ENCODE results near the gene PXDN.
"Not testable (repeated sequence)": the region's sequence is repeated elsewhere in the genome, so short reads cannot be mapped to it uniquely, and the experiment has no call there.

PXDN gene

DNA sequence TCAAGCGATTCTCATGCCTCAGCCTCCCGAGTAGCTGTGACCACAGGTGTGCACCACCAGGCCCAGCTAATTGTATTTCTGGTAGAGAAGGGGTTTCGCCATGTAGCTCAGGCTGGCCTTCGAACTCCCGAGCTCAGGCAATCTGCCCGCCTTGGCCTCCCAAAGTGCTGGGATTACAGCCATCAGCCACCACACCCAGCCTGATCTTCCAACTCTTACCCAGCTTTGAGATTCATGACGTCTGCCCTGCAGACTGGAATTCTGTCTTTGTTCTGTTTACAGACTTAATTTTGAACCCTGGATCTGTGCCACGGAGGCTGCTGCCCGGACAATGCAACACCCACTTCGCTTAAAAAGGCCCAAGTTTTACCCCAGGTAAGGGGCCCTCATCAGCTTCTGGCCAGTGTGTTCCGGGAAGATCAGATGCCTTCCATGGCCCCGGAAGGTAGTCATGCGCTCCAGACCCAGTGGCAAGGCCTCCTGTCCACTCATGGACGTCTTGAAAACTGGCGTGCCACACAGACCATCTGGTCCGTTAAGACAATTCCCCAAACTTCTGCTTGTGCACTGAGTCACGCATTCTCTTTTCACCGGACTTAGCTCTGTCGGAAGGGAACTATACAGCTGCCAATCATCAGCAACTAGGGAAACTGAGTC is 5.5 kb downstream of the PXDN start:
- H4K8ac ChIP-seq (ENCODE audit: low read depth, low read length) = no peak overlapping the region
- no peak overlapping the region for H3K4me3 ChIP-seq (ENCODE audit: low read length)
- H3K27ac ChIP-seq (ENCODE audit: low read depth, low read length) = no peak overlapping the region
- H3K23ac ChIP-seq (ENCODE audit: low read length) = no peak overlapping the region
- WGBS (ENCODE audit: extremely low coverage, insufficient coverage, low lambda C conversion rate) = no CpG with 5 or more reads among the region's 19 CpGs
- no peak for DNase-seq
- H3K27me3 ChIP-seq (ENCODE audit: insufficient read depth, low read length, poor library complexity) = no peaks in the 10 kb centered on the region
- no peak overlapping the region for H4K5ac ChIP-seq (ENCODE audit: low read length)
- H3K79me1 ChIP-seq (ENCODE audit: low read length) = peaks cover 31% of the 10 kb centered on the region
- no peak overlapping the region for H3K9ac ChIP-seq (ENCODE audit: low read length)
- peaks cover 9% of the 10 kb centered on the region for H3K4me1 ChIP-seq (ENCODE audit: control insufficient read depth, low read depth, low read length)
- H3K79me2 ChIP-seq (ENCODE audit: control insufficient read depth, insufficient read depth, low read length) = peaks cover 57% of the 10 kb centered on the region
- no peak overlapping the region for H2BK5ac ChIP-seq (ENCODE audit: low read length)
- no peak overlapping the region for H2AK5ac ChIP-seq (ENCODE audit: low read length)
- no peak overlapping the region for H3K18ac ChIP-seq (ENCODE audit: low read length)
- no peak overlapping the region for H2BK15ac ChIP-seq (replicated peaks; ENCODE audit: low read depth)
- no peak overlapping the region for H3K4me2 ChIP-seq (ENCODE audit: low read length)
- no peak overlapping the region for H2BK120ac ChIP-seq (ENCODE audit: low read depth, low read length)
- H3K36me3 ChIP-seq (ENCODE audit: control insufficient read depth, insufficient read depth, low read length) = no peaks in the 10 kb centered on the region
- no peak overlapping the region for H3K56ac ChIP-seq (ENCODE audit: low read length)
- no peak overlapping the region for H3K4ac ChIP-seq (ENCODE audit: low read depth, low read length)

DNA sequence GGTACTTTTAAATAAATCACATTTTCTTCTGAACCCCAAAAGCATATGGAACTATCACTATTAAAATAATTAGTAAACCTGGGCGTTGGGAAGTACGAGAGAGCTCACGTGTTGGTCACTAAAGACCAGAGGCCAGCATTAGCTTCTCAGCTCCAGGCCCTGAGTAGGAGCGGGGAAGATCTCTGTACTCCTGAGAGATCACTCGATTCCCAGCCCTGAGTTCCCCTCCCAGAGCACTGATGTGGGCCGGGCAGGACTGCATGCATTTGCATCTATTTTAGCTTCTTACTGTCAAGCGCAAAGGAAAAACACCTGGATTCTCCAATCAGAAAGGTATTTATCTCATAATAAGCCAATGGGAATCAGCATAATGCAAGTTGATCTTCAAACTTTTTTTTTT is 6.2 kb downstream of the PXDN start:
- no peaks in the 10 kb centered on the region for H3K36me3 ChIP-seq (ENCODE audit: control insufficient read depth, insufficient read depth, low read length)
- no peak overlapping the region for H3K27ac ChIP-seq (ENCODE audit: low read depth, low read length)
- no peak overlapping the region for H3K23ac ChIP-seq (ENCODE audit: low read length)
- no peak overlapping the region for H3K9ac ChIP-seq (ENCODE audit: low read length)
- H4K8ac ChIP-seq (ENCODE audit: low read depth, low read length) = no peak overlapping the region
- no peak overlapping the region for H2BK15ac ChIP-seq (replicated peaks; ENCODE audit: low read depth)
- no peak for DNase-seq
- no peak overlapping the region for H2BK5ac ChIP-seq (ENCODE audit: low read length)
- peaks cover 32% of the 10 kb centered on the region for H3K79me1 ChIP-seq (ENCODE audit: low read length)
- no peak overlapping the region for H2AK5ac ChIP-seq (ENCODE audit: low read length)
- WGBS (ENCODE audit: extremely low coverage, insufficient coverage, low lambda C conversion rate) = no CpG with 5 or more reads among the region's 7 CpGs
- H3K4me1 ChIP-seq (ENCODE audit: control insufficient read depth, low read depth, low read length) = peaks cover 9% of the 10 kb centered on the region
- no peak overlapping the region for H2BK120ac ChIP-seq (ENCODE audit: low read depth, low read length)
- no peaks in the 10 kb centered on the region for H3K27me3 ChIP-seq (ENCODE audit: insufficient read depth, low read length, poor library complexity)
- H3K4ac ChIP-seq (ENCODE audit: low read depth, low read length) = no peak overlapping the region
- H3K79me2 ChIP-seq (ENCODE audit: control insufficient read depth, insufficient read depth, low read length) = peaks cover 57% of the 10 kb centered on the region
- no peak overlapping the region for H4K5ac ChIP-seq (ENCODE audit: low read length)
- no peak overlapping the region for H3K18ac ChIP-seq (ENCODE audit: low read length)
- H3K56ac ChIP-seq (ENCODE audit: low read length) = no peak overlapping the region
- no peak overlapping the region for H3K4me2 ChIP-seq (ENCODE audit: low read length)
- H3K4me3 ChIP-seq (ENCODE audit: low read length) = no peak overlapping the region

DNA sequence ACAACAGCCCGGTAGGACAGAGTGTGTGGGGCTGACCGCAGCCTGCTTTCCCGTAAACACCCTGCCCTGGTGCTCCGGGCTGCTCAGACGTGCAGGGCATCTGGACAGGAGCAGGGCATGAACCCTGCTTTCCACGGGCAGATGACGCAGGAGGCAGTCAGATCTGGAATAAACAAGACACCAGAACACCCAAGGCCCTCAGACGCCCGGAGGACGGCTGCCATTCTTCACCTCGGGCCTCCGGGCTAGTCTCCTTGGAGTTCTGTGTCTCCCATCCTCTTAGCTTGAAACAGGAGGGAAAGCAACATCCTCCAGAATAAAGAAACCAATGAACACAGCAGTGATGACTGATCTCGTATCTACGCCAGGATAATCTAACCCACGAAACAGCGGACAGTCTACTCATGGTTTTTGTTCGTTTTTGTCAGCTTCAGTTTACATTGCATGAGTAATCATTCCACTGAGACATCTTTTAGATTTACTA is 7.3 kb downstream of the PXDN start:
- no peak overlapping the region for H3K18ac ChIP-seq (ENCODE audit: low read length)
- no peak overlapping the region for H2BK5ac ChIP-seq (ENCODE audit: low read length)
- H4K5ac ChIP-seq (ENCODE audit: low read length) = no peak overlapping the region
- DNase-seq = no peak
- peaks cover 56% of the 10 kb centered on the region for H3K79me2 ChIP-seq (ENCODE audit: control insufficient read depth, insufficient read depth, low read length)
- H4K8ac ChIP-seq (ENCODE audit: low read depth, low read length) = no peak overlapping the region
- peaks cover 6% of the 10 kb centered on the region for H3K4me1 ChIP-seq (ENCODE audit: control insufficient read depth, low read depth, low read length)
- H2BK120ac ChIP-seq (ENCODE audit: low read depth, low read length) = no peak overlapping the region
- no peaks in the 10 kb centered on the region for H3K27me3 ChIP-seq (ENCODE audit: insufficient read depth, low read length, poor library complexity)
- H2AK5ac ChIP-seq (ENCODE audit: low read length) = no peak overlapping the region
- H3K23ac ChIP-seq (ENCODE audit: low read length) = no peak overlapping the region
- no peak overlapping the region for H3K56ac ChIP-seq (ENCODE audit: low read length)
- no CpG with 5 or more reads among the region's 17 CpGs for WGBS (ENCODE audit: extremely low coverage, insufficient coverage, low lambda C conversion rate)
- no peak overlapping the region for H2BK15ac ChIP-seq (replicated peaks; ENCODE audit: low read depth)
- no peak overlapping the region for H3K4ac ChIP-seq (ENCODE audit: low read depth, low read length)
- H3K4me3 ChIP-seq (ENCODE audit: low read length) = no peak overlapping the region
- no peak overlapping the region for H3K4me2 ChIP-seq (ENCODE audit: low read length)
- no peaks in the 10 kb centered on the region for H3K36me3 ChIP-seq (ENCODE audit: control insufficient read depth, insufficient read depth, low read length)
- no peak overlapping the region for H3K9ac ChIP-seq (ENCODE audit: low read length)
- H3K79me1 ChIP-seq (ENCODE audit: low read length) = peaks cover 36% of the 10 kb centered on the region
- H3K27ac ChIP-seq (ENCODE audit: low read depth, low read length) = no peak overlapping the region

DNA sequence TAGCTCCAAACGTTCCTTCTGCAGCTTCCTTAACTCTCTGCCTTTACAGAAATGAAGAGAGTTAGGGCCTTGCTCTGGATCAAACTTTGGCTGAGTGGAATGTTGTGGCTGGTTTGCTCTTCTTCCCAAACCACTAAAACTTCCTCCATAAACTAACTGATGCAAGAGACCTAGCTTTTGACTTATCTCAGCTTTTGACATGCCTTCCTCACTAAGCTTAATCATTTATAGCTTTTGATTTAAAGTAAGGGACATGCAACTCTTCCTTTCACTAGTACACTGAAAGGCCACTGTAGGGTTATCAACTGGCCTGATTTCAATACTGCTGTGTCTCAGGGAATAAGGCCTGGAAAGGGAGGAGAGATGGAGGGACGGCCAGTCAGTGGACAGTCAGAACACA is 8.3 kb downstream of the PXDN start:
- no peak overlapping the region for H4K5ac ChIP-seq (ENCODE audit: low read length)
- no peak overlapping the region for H3K4me3 ChIP-seq (ENCODE audit: low read length)
- peaks cover 36% of the 10 kb centered on the region for H3K79me1 ChIP-seq (ENCODE audit: low read length)
- H3K27ac ChIP-seq (ENCODE audit: low read depth, low read length) = no peak overlapping the region
- no peak overlapping the region for H3K9ac ChIP-seq (ENCODE audit: low read length)
- H3K18ac ChIP-seq (ENCODE audit: low read length) = no peak overlapping the region
- H3K36me3 ChIP-seq (ENCODE audit: control insufficient read depth, insufficient read depth, low read length) = no peaks in the 10 kb centered on the region
- H2BK15ac ChIP-seq (replicated peaks; ENCODE audit: low read depth) = no peak overlapping the region
- no peak overlapping the region for H2BK120ac ChIP-seq (ENCODE audit: low read depth, low read length)
- no peaks in the 10 kb centered on the region for H3K27me3 ChIP-seq (ENCODE audit: insufficient read depth, low read length, poor library complexity)
- H3K4me1 ChIP-seq (ENCODE audit: control insufficient read depth, low read depth, low read length) = peaks cover 3% of the 10 kb centered on the region
- no peak overlapping the region for H3K23ac ChIP-seq (ENCODE audit: low read length)
- H3K4ac ChIP-seq (ENCODE audit: low read depth, low read length) = no peak overlapping the region
- no CpG with 5 or more reads among the region's 2 CpGs for WGBS (ENCODE audit: extremely low coverage, insufficient coverage, low lambda C conversion rate)
- no peak overlapping the region for H2AK5ac ChIP-seq (ENCODE audit: low read length)
- no peak overlapping the region for H4K8ac ChIP-seq (ENCODE audit: low read depth, low read length)
- H3K79me2 ChIP-seq (ENCODE audit: control insufficient read depth, insufficient read depth, low read length) = peaks cover 52% of the 10 kb centered on the region
- no peak overlapping the region for H3K56ac ChIP-seq (ENCODE audit: low read length)
- no peak for DNase-seq
- no peak overlapping the region for H3K4me2 ChIP-seq (ENCODE audit: low read length)
- no peak overlapping the region for H2BK5ac ChIP-seq (ENCODE audit: low read length)

DNA sequence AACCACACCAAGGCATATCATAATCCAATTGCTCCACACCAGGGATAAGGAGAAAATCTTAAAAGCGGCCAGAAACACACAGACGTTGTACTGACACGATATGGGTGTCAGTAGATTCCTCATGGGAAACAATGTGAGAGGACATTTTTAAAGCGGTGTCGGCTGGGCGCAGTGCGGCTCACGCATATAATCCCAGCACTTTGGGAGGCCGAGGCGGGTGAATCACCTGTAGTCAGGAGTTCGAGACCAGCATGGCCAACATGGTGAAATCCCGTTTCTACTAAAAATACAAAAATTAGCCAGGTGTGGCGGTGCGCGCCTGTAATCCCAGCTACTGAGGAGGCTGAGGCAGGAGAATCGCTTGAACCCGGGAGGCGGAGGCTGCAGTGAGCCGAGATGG is 11.0 kb downstream of the PXDN start:
- not testable (repeated sequence) for H2BK5ac ChIP-seq (ENCODE audit: low read length); H3K18ac ChIP-seq (ENCODE audit: low read length); H3K27ac ChIP-seq (ENCODE audit: low read depth, low read length); H3K23ac ChIP-seq (ENCODE audit: low read length); H3K4ac ChIP-seq (ENCODE audit: low read depth, low read length); H3K4me2 ChIP-seq (ENCODE audit: low read length); DNase-seq; H3K9ac ChIP-seq (ENCODE audit: low read length); H2AK5ac ChIP-seq (ENCODE audit: low read length); H3K56ac ChIP-seq (ENCODE audit: low read length); H3K27me3 ChIP-seq (ENCODE audit: insufficient read depth, low read length, poor library complexity); H2BK15ac ChIP-seq (replicated peaks; ENCODE audit: low read depth); H3K36me3 ChIP-seq (ENCODE audit: control insufficient read depth, insufficient read depth, low read length); H2BK120ac ChIP-seq (ENCODE audit: low read depth, low read length); H3K4me3 ChIP-seq (ENCODE audit: low read length); H4K5ac ChIP-seq (ENCODE audit: low read length); H4K8ac ChIP-seq (ENCODE audit: low read depth, low read length)
- Histone ChIP-seq H3K79me2 (ENCODE audit: control insufficient read depth, insufficient read depth, low read length) (peaks cover 40% of the 10 kb centered on the region), H3K79me1 (ENCODE audit: low read length) (peaks cover 32% of the 10 kb centered on the region), H3K4me1 (ENCODE audit: control insufficient read depth, low read depth, low read length) (peaks cover 11% of the 10 kb centered on the region)
- WGBS (ENCODE audit: extremely low coverage, insufficient coverage, low lambda C conversion rate) = no CpG with 5 or more reads among the region's 19 CpGs

Measured in mesendoderm (in vitro differentiated cells).